ENCODE measurements around the gene PNLIPRP1.

Gene PNLIPRP1

GRCh38 chr10:116590590-116591444 lies at the start of gene PNLIPRP1:
Gene PNLIPRP1 (plus strand): TSS chr10:116590959. CDS start chr10:116591130, 171 bp downstream.
- DNase-seq: no peak

- DNase-seq: no peak
These were observed 48.6 kb upstream of the PNLIPRP1 start for GRCh38 chr10:116542007-116542677.

GRCh38 chr10:116545122-116545521 lies 45.6 kb upstream of the PNLIPRP1 start:
- DNase-seq: no peak

GRCh38 chr10:116545756-116546155 lies 45.0 kb upstream of the PNLIPRP1 start, which contains the start of gene PNLIP:
Gene PNLIP (plus strand): TSS chr10:116545931. CDS start chr10:116546093, 162 bp downstream.
- no peak for DNase-seq

- DNase-seq: no peak
These were observed 42.5 kb upstream of the PNLIPRP1 start for GRCh38 chr10:116548301-116548700.

- no peak for DNase-seq
These were observed 37.3 kb upstream of the PNLIPRP1 start for GRCh38 chr10:116553378-116553980.

GRCh38 chr10:116554628-116555027 lies 36.1 kb upstream of the PNLIPRP1 start:
- DNase-seq: no peak

GRCh38 chr10:116555880-116556279 lies 34.9 kb upstream of the PNLIPRP1 start:
- no peak for DNase-seq

- DNase-seq: no peak
These were observed 33.4 kb upstream of the PNLIPRP1 start for GRCh38 chr10:116557305-116557880.

- DNase-seq: no peak
These were observed 25.2 kb upstream of the PNLIPRP1 start for GRCh38 chr10:116565534-116565933.

- DNase-seq: no peak
These were observed 23.8 kb upstream of the PNLIPRP1 start for GRCh38 chr10:116566932-116567331.

GRCh38 chr10:116567335-116567734 lies 23.4 kb upstream of the PNLIPRP1 start:
- DNase-seq: no peak

- DNase-seq: no peak
These were observed 16.0 kb upstream of the PNLIPRP1 start for GRCh38 chr10:116574797-116575196.

- DNase-seq: no peak
These were observed 2.7 kb upstream of the PNLIPRP1 start for GRCh38 chr10:116587878-116588591.

GRCh38 chr10:116588995-116589394 lies 1.8 kb upstream of the PNLIPRP1 start:
- no peak for DNase-seq

GRCh38 chr10:116589926-116590325 lies 833 bp upstream of the PNLIPRP1 start:
- no peak for DNase-seq

- no peak for DNase-seq
These were observed 2.5 kb downstream of the PNLIPRP1 start for GRCh38 chr10:116593139-116593740.

- DNase-seq: no peak
These were observed 3.8 kb downstream of the PNLIPRP1 start for GRCh38 chr10:116594525-116595035.

- no peak for DNase-seq
These were observed 5.3 kb downstream of the PNLIPRP1 start for GRCh38 chr10:116596062-116596461.

GRCh38 chr10:116597543-116597942 lies 6.8 kb downstream of the PNLIPRP1 start:
- DNase-seq: no peak

GRCh38 chr10:116598329-116598728 lies 7.6 kb downstream of the PNLIPRP1 start:
- no peak for DNase-seq

- no peak for DNase-seq
These were observed 9.2 kb downstream of the PNLIPRP1 start for GRCh38 chr10:116599991-116600390.

Data from activated CD8-positive, alpha-beta memory T cell treated with anti-CD3 and anti-CD28 coated beads for 24 hours (primary cell).